Ectodermal cell (in vitro differentiated cells): Measurements from ENCODE around the gene TECRL.

Experiments
- H3K27ac ChIP-seq: 2 replicates; pipeline ENCODE4 v1.7.0; 2013; ENCODE audit warnings: mild to moderate bottlenecking, low read depth, low read length; ENCODE audit not compliant: insufficient read depth, poor library complexity, severe bottlenecking
- H3K27me3 ChIP-seq: 2 replicates; pipeline ENCODE4 v1.7.0; 2013; ENCODE audit warnings: mild to moderate bottlenecking, low read length; ENCODE audit not compliant: insufficient read depth, control insufficient read depth, poor library complexity, severe bottlenecking
- H3K36me3 ChIP-seq: one replicate; pipeline ENCODE4 v1.7.0; 2013; ENCODE audit warnings: low read length; ENCODE audit not compliant: control insufficient read depth, insufficient read depth
- H3K4me1 ChIP-seq: one replicate; pipeline ENCODE4 v1.7.0; 2013; ENCODE audit warnings: low read length; ENCODE audit not compliant: control insufficient read depth, insufficient read depth
- H3K4me3 ChIP-seq: 2 replicates; pipeline ENCODE4 v1.7.0; 2013; ENCODE audit warnings: low read depth, low read length, control low read depth; ENCODE audit not compliant: insufficient read depth
- H3K9me3 ChIP-seq: 2 replicates; pipeline ENCODE4 v1.7.0; 2013; ENCODE audit warnings: mild to moderate bottlenecking, low read length, moderate library complexity; ENCODE audit not compliant: control insufficient read depth
- WGBS, 2 experiments: methylation state at CpG; one replicate each; pipeline ENCODE4 v1.1.7; 2013; ENCODE audit warnings: missing lambda C conversion rate in 2 of 2; 5-methylcytosine and 5-hydroxymethylcytosine counted together

TECRL gene

DNA sequence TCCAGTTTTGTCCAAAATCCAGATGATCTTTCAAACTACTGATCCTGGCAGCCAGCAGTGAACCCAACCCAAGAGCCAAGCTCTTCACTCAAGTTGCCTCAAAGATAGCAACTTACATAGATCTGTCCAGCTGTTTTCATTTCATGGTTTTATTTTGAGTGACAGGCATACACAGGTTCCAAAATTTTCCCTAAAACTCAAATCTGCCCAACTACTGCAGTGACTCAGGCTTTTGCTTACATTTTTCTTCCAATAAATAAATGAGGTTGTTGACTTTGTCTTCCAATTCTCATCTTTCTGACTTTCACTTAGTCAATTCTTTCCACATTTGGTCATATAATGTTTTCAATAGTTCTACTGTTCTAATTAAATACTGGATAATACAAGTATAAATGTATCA, 158.8 kb downstream of the TECRL start:
- no peak overlapping the region for H3K4me3 ChIP-seq
- no peaks in the 10 kb centered on the region for H3K4me1 ChIP-seq
- no peaks in the 10 kb centered on the region for H3K36me3 ChIP-seq
- no peak overlapping the region for H3K27ac ChIP-seq
- H3K9me3 ChIP-seq: no peaks in the 10 kb centered on the region
- no peaks in the 10 kb centered on the region for H3K27me3 ChIP-seq

DNA sequence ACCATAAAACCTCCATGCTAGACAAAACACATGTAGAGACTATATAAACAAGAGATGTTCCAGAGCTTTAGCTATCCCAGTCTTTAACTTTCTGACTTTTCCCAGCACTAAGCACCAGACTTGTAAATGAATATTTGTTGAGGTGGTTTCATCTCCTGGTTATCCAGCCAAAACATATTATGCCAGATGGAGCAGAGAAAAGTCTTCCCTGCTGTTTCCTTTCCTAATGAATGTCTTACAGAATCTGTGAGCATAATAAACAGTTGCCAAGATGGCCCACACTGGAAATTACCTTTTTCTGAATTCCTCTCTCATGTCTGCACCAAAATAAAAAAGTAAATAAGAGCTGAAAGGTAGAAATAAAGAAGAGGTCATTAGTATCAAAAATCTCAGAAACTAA, 159.2 kb downstream of the TECRL start:
- no peak overlapping the region for H3K27ac ChIP-seq
- no peaks in the 10 kb centered on the region for H3K9me3 ChIP-seq
- no peaks in the 10 kb centered on the region for H3K36me3 ChIP-seq
- no peak overlapping the region for H3K4me3 ChIP-seq
- H3K27me3 ChIP-seq: no peaks in the 10 kb centered on the region
- H3K4me1 ChIP-seq: no peaks in the 10 kb centered on the region

DNA sequence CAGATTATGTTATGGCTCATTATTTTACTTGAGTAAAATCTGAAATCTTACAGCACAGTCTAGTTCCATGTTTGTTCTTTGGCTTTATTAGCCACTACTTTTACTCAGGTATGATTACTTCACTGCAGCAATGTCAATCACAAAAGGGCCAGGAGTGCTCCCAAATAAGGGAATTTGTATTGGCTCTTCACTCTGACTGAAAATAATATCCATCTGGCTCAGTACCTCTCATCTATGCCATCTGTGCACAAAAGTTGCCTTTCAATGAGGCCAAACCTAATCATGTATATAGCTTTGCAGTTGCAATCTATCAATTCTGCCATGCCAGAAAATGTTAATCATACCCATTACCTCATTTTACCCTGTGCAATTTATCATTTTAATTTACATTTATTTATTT, 161.1 kb downstream of the TECRL start:
- Histone ChIP-seq H3K9me3 (no peaks in the 10 kb centered on the region), H3K36me3 (no peaks in the 10 kb centered on the region), H3K4me3 (no peak overlapping the region), H3K4me1 (no peaks in the 10 kb centered on the region), H3K27me3 (no peaks in the 10 kb centered on the region), H3K27ac (no peak overlapping the region)

DNA sequence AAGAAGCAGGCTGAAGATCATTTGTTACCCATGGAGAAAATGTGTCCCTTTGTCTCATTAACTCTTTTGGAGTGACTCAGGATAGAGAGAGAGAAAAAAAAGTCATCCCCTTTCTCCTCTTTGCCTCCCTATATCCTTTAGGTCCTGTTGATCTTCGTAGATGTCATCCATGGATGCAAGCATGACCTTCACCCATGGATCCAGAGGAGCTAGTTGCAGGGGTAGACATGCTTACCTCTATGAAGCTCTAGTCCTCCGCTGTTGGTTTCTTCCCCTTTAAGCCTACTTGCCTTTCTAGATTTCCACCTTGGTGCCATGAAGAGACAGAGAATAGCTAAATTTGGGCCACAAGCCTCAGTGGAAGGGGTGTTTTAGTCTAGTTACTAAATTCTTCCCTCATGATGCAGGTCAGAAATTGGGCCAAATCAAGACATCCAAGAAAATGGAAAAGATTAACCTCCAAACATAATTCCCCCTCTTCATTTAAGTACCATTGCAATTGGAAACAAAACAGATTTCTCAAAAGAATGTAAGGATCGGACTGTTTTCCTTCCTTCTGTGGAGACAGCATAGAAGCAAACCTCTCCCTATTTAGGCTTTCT, 178.4 kb downstream of the TECRL start:
- WGBS, 2 experiments: 93 to 96% methylated on average over 3 of the region's 3 CpGs
- Histone ChIP-seq H3K9me3 (no peaks in the 10 kb centered on the region), H3K4me1 (no peaks in the 10 kb centered on the region), H3K27ac (no peak overlapping the region), H3K27me3 (no peaks in the 10 kb centered on the region), H3K36me3 (no peaks in the 10 kb centered on the region), H3K4me3 (no peak overlapping the region)
